ENCODE measurements around the gene TRAK2.
"Not testable (repeated sequence)": the region's sequence is repeated elsewhere in the genome, so short reads cannot be mapped to it uniquely, and the experiment has no call there.

The TRAK2 gene

GRCh38 chr2:201369775-201370174 is 81.5 kb downstream of the TRAK2 start:
- Mint-ChIP-seq H3K36me3 (ENCODE audit: low read depth) (peaks cover 69% of the 10 kb centered on the region), H3K27me3 (no peaks in the 10 kb centered on the region), H3K4me3 (no peak overlapping the region), H3K4me1 (ENCODE audit: low read depth) (no peaks in the 10 kb centered on the region), H3K27ac (no peak overlapping the region), H3K9me3 (peaks cover 13% of the 10 kb centered on the region)
- DNase-seq: no peak

DNA sequence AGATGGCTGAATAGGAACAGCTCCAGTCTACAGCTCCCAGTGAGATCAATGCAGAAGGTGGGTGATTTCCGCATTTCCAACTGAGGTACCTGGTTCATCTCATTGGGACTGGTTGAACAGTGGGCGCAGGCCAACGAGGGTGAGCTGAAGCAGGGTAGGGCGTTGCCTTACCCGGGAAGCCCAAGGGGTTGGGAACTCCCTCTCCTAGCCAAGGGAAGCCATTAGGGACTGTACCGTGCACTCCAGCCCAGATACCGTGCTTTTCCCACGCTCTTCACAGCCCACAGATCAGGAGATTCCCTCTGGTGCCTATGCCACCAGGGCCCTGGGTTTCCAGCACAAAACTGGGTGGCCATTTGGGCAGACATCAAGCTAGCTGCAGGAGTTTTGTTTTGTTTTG is 81.9 kb downstream of the TRAK2 start:
- not testable (repeated sequence) for H3K27ac Mint-ChIP-seq
- peaks cover 65% of the 10 kb centered on the region for H3K36me3 Mint-ChIP-seq (ENCODE audit: low read depth)

DNA sequence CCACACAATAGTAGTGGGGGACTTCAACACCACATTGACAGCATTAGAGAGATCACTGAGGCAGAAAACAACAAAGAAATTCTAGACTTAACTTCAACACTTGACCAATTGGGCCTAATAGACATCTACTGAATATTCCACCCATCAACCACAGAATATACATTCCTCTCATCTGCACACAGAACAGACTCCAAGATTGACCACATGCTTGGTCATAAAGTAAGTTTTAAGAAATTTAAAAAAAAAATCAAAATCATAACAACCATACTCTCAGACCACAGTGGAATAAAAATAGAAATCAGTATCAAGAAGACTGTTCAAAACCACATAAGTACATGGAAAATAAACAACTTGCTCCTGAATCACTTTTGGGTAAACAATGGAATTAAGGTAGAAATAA is 85.1 kb downstream of the TRAK2 start:
- Mint-ChIP-seq H3K4me3 (no peak overlapping the region), H3K27ac (no peak overlapping the region), H3K36me3 (ENCODE audit: low read depth) (peaks cover 56% of the 10 kb centered on the region)

More for the DNA sequence above, 81.9 kb downstream of the TRAK2 start:
- DNase-seq; H3K27me3 Mint-ChIP-seq; H3K4me1 Mint-ChIP-seq (ENCODE audit: low read depth); H3K4me3 Mint-ChIP-seq: not testable (repeated sequence)
- H3K9me3 Mint-ChIP-seq: peaks cover 13% of the 10 kb centered on the region

GRCh38 chr2:201363857-201364560 is 87.2 kb downstream of the TRAK2 start:
- H3K27ac Mint-ChIP-seq: no peak overlapping the region
- no peaks in the 10 kb centered on the region for H3K27me3 Mint-ChIP-seq
- H3K4me1 Mint-ChIP-seq (ENCODE audit: low read depth): peaks cover 36% of the 10 kb centered on the region
- H3K9me3 Mint-ChIP-seq: peaks cover 13% of the 10 kb centered on the region
- no peak overlapping the region for H3K4me3 Mint-ChIP-seq
- peaks cover 50% of the 10 kb centered on the region for H3K36me3 Mint-ChIP-seq (ENCODE audit: low read depth)
- DNase-seq: peak; percentile 53

More for the DNA sequence above, 85.1 kb downstream of the TRAK2 start:
- Mint-ChIP-seq H3K4me1 (ENCODE audit: low read depth) (peaks cover 23% of the 10 kb centered on the region), H3K9me3 (peaks cover 13% of the 10 kb centered on the region), H3K27me3 (no peaks in the 10 kb centered on the region)
- no peak for DNase-seq

- no peak for DNase-seq
- Mint-ChIP-seq H3K9me3 (peaks cover 9% of the 10 kb centered on the region), H3K36me3 (ENCODE audit: low read depth) (peaks cover 37% of the 10 kb centered on the region), H3K27ac (no peak overlapping the region), H3K4me1 (ENCODE audit: low read depth) (peaks cover 41% of the 10 kb centered on the region), H3K4me3 (no peak overlapping the region), H3K27me3 (no peaks in the 10 kb centered on the region)
Observed at GRCh38 chr2:201362396-201362795, 88.9 kb downstream of the TRAK2 start.

DNA sequence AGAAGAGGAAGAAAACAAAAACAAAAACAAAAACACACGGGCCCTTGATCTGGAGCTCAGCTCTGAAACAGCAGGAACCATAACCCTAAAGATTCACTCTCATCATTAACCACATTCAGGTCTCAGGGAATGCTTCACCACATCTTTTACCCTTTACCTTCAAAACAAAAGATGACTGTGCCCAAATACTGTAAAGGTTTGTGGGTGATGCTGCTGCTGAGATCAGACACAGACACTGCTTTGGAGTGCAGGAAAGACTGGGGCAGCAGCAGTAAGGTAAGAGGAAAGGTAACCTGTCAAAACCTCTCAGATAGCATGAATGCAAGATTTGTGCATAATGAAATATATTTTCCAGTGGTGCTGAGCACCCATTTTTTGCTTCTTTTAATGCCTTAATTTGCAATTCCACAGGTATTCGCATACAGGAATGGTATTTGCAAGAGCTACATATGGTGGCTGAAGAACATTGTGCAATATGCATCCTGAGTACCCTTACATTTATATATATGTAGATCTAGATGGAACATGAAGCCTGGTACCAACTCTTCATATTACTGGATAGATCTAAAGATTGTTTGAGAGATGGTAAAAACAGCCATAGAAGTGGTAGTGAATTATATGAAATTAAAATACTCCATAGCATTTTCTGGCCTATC is 90.1 kb downstream of the TRAK2 start:
- Mint-ChIP-seq H3K4me3 (no peak overlapping the region), H3K9me3 (no peaks in the 10 kb centered on the region), H3K27me3 (no peaks in the 10 kb centered on the region), H3K36me3 (ENCODE audit: low read depth) (peaks cover 27% of the 10 kb centered on the region), H3K27ac (no peak overlapping the region), H3K4me1 (ENCODE audit: low read depth) (peaks cover 41% of the 10 kb centered on the region)
- no peak for DNase-seq

GRCh38 chr2:201360256-201360655 is 91.0 kb downstream of the TRAK2 start:
- no peak overlapping the region for H3K27ac Mint-ChIP-seq

DNA sequence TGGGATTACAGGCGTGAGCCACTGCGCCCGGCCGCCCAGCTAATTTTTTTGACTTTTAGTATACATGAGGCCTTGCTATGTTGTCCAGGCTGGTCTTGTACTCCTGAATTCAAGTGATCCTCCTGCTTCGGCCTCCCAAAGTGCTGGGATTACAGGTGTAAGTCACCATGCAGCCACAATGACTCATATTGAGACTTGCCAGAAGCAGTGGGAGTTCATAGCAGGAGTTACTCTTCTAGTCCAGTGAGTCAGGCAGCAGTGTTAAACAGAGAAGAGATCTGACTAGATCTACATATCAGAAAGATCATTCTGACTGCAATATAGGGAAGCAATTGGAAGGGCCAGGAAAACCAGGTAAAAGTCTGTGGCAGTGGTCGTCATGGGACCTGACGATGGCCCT is 92.6 kb downstream of the TRAK2 start:
- H3K36me3 Mint-ChIP-seq (ENCODE audit: low read depth): peaks cover 25% of the 10 kb centered on the region
- H3K27ac Mint-ChIP-seq: peak overlapping the region; percentile 15
- H3K4me1 Mint-ChIP-seq (ENCODE audit: low read depth): peaks cover 37% of the 10 kb centered on the region
- no peaks in the 10 kb centered on the region for H3K9me3 Mint-ChIP-seq
- no peak for DNase-seq
- H3K27me3 Mint-ChIP-seq: no peaks in the 10 kb centered on the region
- H3K4me3 Mint-ChIP-seq: no peak overlapping the region

More at GRCh38 chr2:201360256-201360655, 91.0 kb downstream of the TRAK2 start:
- H3K4me3 Mint-ChIP-seq: no peak overlapping the region
- peaks cover 41% of the 10 kb centered on the region for H3K4me1 Mint-ChIP-seq (ENCODE audit: low read depth)
- peaks cover 27% of the 10 kb centered on the region for H3K36me3 Mint-ChIP-seq (ENCODE audit: low read depth)
- no peaks in the 10 kb centered on the region for H3K9me3 Mint-ChIP-seq
- H3K27me3 Mint-ChIP-seq: no peaks in the 10 kb centered on the region
- no peak for DNase-seq

- Mint-ChIP-seq H3K36me3 (ENCODE audit: low read depth) (peaks cover 19% of the 10 kb centered on the region), H3K27ac (no peak within 1 kb of the TSS), H3K4me3 (no peak within 1 kb of the TSS), H3K27me3 (no peaks in the 10 kb centered on the region), H3K4me1 (ENCODE audit: low read depth) (peaks cover 26% of the 10 kb centered on the region), H3K9me3 (no peaks in the 10 kb centered on the region)
- DNase-seq: no peak
Observed at GRCh38 chr2:201357221-201357620, 94.0 kb downstream of the TRAK2 start, which contains the start of gene FLACC1. TSS of gene FLACC1 (minus strand) at chr2:201357345. CDS start at chr2:201351404, 5,941 bp downstream.

DNA sequence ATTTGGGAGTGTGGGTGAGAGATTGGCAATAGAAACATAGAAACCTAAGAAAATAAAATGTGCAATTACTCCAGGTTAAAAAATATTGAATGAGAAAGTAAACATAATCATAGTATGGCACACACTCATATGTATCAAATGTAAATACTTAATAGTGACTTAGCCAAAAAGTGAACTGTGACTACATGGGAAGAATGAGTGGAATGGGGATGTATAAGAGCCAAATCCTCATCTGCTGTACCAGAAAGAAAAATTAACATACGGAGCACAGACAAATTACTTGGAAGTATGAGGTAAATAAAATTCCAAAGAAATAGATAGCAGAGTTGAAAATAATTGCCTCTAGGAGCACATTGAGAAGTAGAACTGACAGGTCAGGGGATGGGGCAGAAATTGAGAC is 98.1 kb downstream of the TRAK2 start:
- peaks cover 13% of the 10 kb centered on the region for H3K36me3 Mint-ChIP-seq (ENCODE audit: low read depth)
- H3K4me1 Mint-ChIP-seq (ENCODE audit: low read depth): no peaks in the 10 kb centered on the region
- H3K27ac Mint-ChIP-seq: no peak overlapping the region
- no peak overlapping the region for H3K4me3 Mint-ChIP-seq
- H3K9me3 Mint-ChIP-seq: no peaks in the 10 kb centered on the region
- no peak for DNase-seq
- no peaks in the 10 kb centered on the region for H3K27me3 Mint-ChIP-seq

DNA sequence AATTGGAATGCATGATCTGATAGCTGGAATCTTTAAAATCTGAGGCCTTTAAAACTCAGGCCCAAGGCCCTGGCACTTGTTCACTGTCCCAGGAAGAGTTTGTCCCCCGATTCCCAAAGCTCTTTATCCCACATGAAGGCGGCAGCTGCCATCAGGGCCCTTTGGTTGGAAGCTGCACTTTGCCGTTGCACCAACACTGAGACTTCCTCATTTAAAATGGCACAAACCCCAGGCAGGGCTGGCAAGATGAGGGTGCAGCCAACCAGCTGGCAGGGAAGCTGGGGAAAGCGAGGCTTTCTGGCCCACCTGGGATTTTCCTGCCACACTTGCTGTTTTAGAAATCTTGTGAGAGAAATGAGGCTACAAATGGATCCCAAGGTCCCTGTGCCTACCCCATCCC is 100.4 kb downstream of the TRAK2 start:
- no peaks in the 10 kb centered on the region for H3K4me1 Mint-ChIP-seq (ENCODE audit: low read depth)
- no peaks in the 10 kb centered on the region for H3K27me3 Mint-ChIP-seq
- H3K36me3 Mint-ChIP-seq (ENCODE audit: low read depth): peaks cover 13% of the 10 kb centered on the region
- H3K4me3 Mint-ChIP-seq: no peak overlapping the region
- DNase-seq: no peak
- no peak overlapping the region for H3K27ac Mint-ChIP-seq
- no peaks in the 10 kb centered on the region for H3K9me3 Mint-ChIP-seq

DNA sequence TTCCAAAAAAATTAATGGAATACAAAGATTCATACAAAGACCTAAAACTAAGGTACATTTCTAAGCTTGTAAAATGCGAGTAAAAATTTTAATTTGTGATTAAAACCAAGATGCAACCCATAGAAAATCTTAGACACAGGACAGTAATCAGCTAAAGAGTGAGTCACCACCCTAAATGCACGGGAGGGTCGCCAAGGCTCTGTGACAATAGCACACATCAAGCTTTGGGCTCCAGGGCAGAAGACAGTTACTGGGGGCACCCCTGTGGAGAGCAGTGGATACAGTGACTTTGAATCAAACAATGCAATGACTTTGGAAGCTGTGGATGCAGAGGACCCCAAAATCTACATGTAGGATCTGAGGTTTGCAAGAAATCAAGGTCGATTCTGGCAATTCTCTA is 101.7 kb downstream of the TRAK2 start:
- Mint-ChIP-seq H3K27me3 (no peaks in the 10 kb centered on the region), H3K27ac (no peak overlapping the region), H3K9me3 (no peaks in the 10 kb centered on the region), H3K4me3 (no peak overlapping the region), H3K36me3 (ENCODE audit: low read depth) (peaks cover 13% of the 10 kb centered on the region), H3K4me1 (ENCODE audit: low read depth) (no peaks in the 10 kb centered on the region)
- DNase-seq: no peak

DNA sequence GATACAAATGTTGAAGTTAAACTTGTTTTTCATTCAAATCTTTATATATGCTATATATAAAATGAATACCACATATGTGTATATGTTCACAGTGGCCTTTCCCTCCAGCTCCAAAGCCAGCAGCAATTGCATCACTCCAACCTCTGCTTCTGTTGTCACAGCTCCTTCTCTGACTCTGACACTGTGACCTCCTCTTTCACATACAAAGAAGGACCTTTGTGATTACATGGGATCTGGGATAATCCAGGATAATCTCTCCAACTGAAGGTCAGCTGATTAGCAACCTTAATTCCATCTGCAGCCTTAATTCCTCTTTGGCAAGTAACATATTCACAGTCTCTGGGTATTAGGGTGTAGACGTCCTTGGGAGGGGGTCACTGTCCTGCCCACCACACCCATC is 102.5 kb downstream of the TRAK2 start:
- Mint-ChIP-seq H3K4me1 (ENCODE audit: low read depth) (no peaks in the 10 kb centered on the region), H3K27me3 (no peaks in the 10 kb centered on the region), H3K4me3 (no peak overlapping the region), H3K36me3 (ENCODE audit: low read depth) (peaks cover 17% of the 10 kb centered on the region), H3K9me3 (no peaks in the 10 kb centered on the region), H3K27ac (no peak overlapping the region)
- DNase-seq: no peak

DNA sequence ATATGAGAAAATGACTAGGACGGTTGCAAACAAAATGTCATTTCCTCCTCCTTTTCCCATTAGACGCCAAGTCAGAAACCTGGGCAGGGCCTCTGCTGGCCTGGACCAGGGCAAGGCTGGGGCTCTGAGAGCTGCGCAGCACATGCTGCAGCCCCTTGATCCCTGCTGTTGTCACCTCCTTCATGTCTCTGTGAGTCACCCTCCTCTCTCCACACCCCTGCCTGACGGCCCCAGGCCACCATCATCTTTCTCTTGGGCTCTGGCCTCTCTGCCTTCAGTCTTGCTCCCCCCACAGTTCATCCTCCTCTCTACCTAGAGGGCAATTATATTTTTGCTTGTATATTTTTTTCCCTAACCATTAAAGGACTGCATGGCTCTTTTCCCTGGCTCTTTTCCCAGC is 104.1 kb downstream of the TRAK2 start:
- DNase-seq: no peak
- H3K4me3 Mint-ChIP-seq: no peak overlapping the region
- no peak overlapping the region for H3K27ac Mint-ChIP-seq
- H3K9me3 Mint-ChIP-seq: no peaks in the 10 kb centered on the region
- H3K36me3 Mint-ChIP-seq (ENCODE audit: low read depth): peaks cover 31% of the 10 kb centered on the region
- H3K4me1 Mint-ChIP-seq (ENCODE audit: low read depth): no peaks in the 10 kb centered on the region
- no peaks in the 10 kb centered on the region for H3K27me3 Mint-ChIP-seq

DNA sequence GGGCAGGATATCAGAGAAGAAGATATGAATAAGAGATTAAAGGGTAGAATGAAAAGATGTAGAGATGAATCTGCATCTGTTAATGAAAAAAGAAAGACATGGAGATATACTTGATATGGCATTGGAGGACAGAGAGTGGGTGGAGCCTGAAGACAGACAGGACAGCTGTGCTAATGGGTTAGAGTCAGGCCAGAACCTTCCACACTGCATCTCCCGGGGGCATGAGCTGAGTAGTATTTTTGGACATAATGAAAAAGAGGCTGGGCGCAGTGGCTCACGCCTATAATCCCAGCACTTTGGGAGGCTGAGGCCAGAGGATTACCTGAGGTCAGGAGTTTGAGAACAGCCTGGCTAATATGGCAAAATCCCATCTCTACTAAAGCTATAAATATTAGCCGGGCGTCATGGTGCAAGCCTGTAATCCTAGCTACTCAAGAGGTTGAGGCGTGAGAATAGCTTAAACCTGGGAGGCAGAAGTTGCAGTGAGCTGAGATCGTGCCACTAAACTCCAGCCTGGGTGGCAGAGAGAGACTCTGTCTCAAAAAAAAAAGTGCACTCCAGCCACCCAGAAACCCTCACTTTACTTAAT is 105.5 kb downstream of the TRAK2 start:
- Mint-ChIP-seq H3K4me1 (ENCODE audit: low read depth) (peaks cover 2% of the 10 kb centered on the region), H3K9me3 (no peaks in the 10 kb centered on the region), H3K27me3 (no peaks in the 10 kb centered on the region), H3K4me3 (no peak overlapping the region), H3K36me3 (ENCODE audit: low read depth) (peaks cover 32% of the 10 kb centered on the region), H3K27ac (no peak overlapping the region)
- no peak for DNase-seq
